GM12878 (cell line): ENCODE results near the gene PRM3. TPM values are rescaled to one million over a fixed set of nuclear protein-coding genes. Genes with fewer than 3 reads are reported as not detected.
A peak's percentile ranks its signal among the peaks of the same experiment; 100 is the strongest.

Experiments used
- ATAC-seq: fragments of 200-7000 bp; cut with Tn5 transposase; 3 replicates; pipeline ENCODE4 v1.9.1; 2020; ENCODE audit warnings: mild to moderate bottlenecking, moderate library complexity
- BruUV-seq: library from RNA; stranded (reverse); fragments of 400-500 nt; replicated peaks from 2 replicates; lab custom pipeline; 2021; lab: Mats Ljungman, UMichigan
- CTCF ChIA-PET: fragments of 300-600 bp; sonication (Branson Sonifier 250); formaldehyde crosslinking; extraction: SDS; loops from one replicate; lab custom pipeline; 2021; ENCODE audit warnings: inconsistent platforms; lab: Yijun Ruan, JAX
- POLR2A ChIA-PET: fragments of 350-600 bp; formaldehyde crosslinking; extraction: SDS; loops from one replicate; lab custom pipeline; 2021; ENCODE audit warnings: inconsistent platforms; lab: Charles Lee
- RAD21 ChIA-PET: fragments of 300-600 bp; sonication (Branson Sonifier 250); formaldehyde crosslinking; loops from one replicate; lab custom pipeline; 2023; ENCODE audit warnings: antibody characterized with exemption; ENCODE audit not compliant: unreplicated experiment; lab: Charles Lee
- SMC1A ChIA-PET: fragments of 300-600 bp; sonication (Branson Sonifier 250); formaldehyde crosslinking; loops from one replicate; lab custom pipeline; 2023; ENCODE audit not compliant: unreplicated experiment, uncharacterized antibody; lab: Charles Lee
- DNase-seq: peaks from one replicate; pipeline ENCODE4 v3.0.0-alpha.2; 2011; ENCODE audit warnings: low read depth, low spot score
- FAIRE-seq: peaks from 3 replicates; lab custom pipeline; 2011; peaks lifted over from hg19 to GRCh38; lab: Jason Lieb, UNC
- H2AFZ ChIP-seq: 2 replicates; pipeline ENCODE4 v1.6.0; 2011; ENCODE audit warnings: low read depth, low read length, control low read depth; ENCODE audit not compliant: control insufficient read depth
- H3K27ac ChIP-seq: 2 replicates; pipeline ENCODE4 v1.5.1; 2011; ENCODE audit warnings: control low read depth; ENCODE audit not compliant: control insufficient read depth, insufficient read depth
- H3K27me3 ChIP-seq, 2 experiments: replicated peaks in 1 of 2; 2 replicates each; pipeline versions ENCODE4 v1.6.0 to v1.6.1; 2011; ENCODE audit warnings: low read length in 1 of 2; ENCODE audit not compliant: control insufficient read depth in 2 of 2, insufficient read depth in 2 of 2
- H3K36me3 ChIP-seq, 2 experiments: 2 replicates each; pipeline ENCODE4 v1.5.1; 2011; ENCODE audit warnings: low read length in 1 of 2; ENCODE audit not compliant: control insufficient read depth in 2 of 2, insufficient read depth in 2 of 2
- H3K4me1 ChIP-seq: 2 replicates; pipeline ENCODE4 v1.6.1; 2011; ENCODE audit warnings: mild to moderate bottlenecking, low read length, moderate library complexity, mixed read lengths; ENCODE audit not compliant: control insufficient read depth, insufficient read depth
- H3K4me2 ChIP-seq: 2 replicates; pipeline ENCODE4 v1.6.0; 2011; ENCODE audit warnings: control low read depth; ENCODE audit not compliant: control insufficient read depth, insufficient read depth
- H3K4me3 ChIP-seq: fragments of 200-600 bp; sonication (generic); 2 replicates; pipeline ENCODE4 v1.5.1; 2016
- H3K79me2 ChIP-seq: 2 replicates; pipeline ENCODE4 v1.6.0; 2011; ENCODE audit warnings: low read length; ENCODE audit not compliant: control insufficient read depth, insufficient read depth
- H3K9ac ChIP-seq: 2 replicates; pipeline ENCODE4 v1.8.0; 2011; ENCODE audit warnings: low read length, control low read depth, mixed read lengths; ENCODE audit not compliant: control insufficient read depth, insufficient read depth
- H3K9me3 ChIP-seq: replicated peaks from 3 replicates; pipeline ENCODE4 v1.5.1; 2011; ENCODE audit warnings: mild to moderate bottlenecking, low read length; ENCODE audit not compliant: control insufficient read depth, insufficient read depth
- H4K20me1 ChIP-seq: 2 replicates; pipeline ENCODE4 v1.6.0; 2011; ENCODE audit not compliant: control insufficient read depth, insufficient read depth
- BHLHE40 ChIP-seq, 2 experiments: fragments of 450-650 bp in 1 of 2; IDR thresholded peaks; 2 replicates each; pipeline ENCODE4 v1.6.1; 2011 to 2017; ENCODE audit warnings: low read depth in 2 of 2, borderline replicate concordance in 1 of 2, improper control_type of control experiment in 1 of 2, low read length in 1 of 2, mild to moderate bottlenecking in 1 of 2
- FOXK2 ChIP-seq: fragments of 450-650 bp; IDR thresholded peaks from 2 replicates; pipeline ENCODE4 v1.6.1; 2017; ENCODE audit warnings: mild to moderate bottlenecking, moderate library complexity
- HCFC1 ChIP-seq: fragments of 150-350 bp; IDR thresholded peaks from 2 replicates; pipeline ENCODE4 v1.6.1; 2014; ENCODE audit warnings: low read length
- MTA2 ChIP-seq: fragments of 450-650 bp; IDR thresholded peaks from 2 replicates; pipeline ENCODE4 v1.6.1; 2016; ENCODE audit warnings: low read depth, mild to moderate bottlenecking, moderate library complexity
- NR2F1 ChIP-seq: fragments of 450-650 bp; conservative IDR thresholded peaks from 2 replicates; pipeline ENCODE4 v1.6.1; 2017; ENCODE audit warnings: mild to moderate bottlenecking
- ZSCAN29 ChIP-seq: fragments of 450-650 bp; IDR thresholded peaks from 2 replicates; pipeline ENCODE4 v1.6.1; 2017; ENCODE audit warnings: mild to moderate bottlenecking, moderate library complexity
- WGBS: methylation state at CpG from one replicate; pipeline ENCODE4 v1.1.6; 2016; ENCODE audit warnings: low lambda C conversion rate; ENCODE audit not compliant: insufficient replicate concordance, insufficient coverage; ENCODE audit errors: missing lambda C conversion rate; 5-methylcytosine and 5-hydroxymethylcytosine counted together
- in situ Hi-C: fragments of 300-500 bp; cut with MboI; formaldehyde crosslinking; loops from 9 replicates; pipeline ENCODE4 v1.14.3; 2018; ENCODE audit warnings: mixed read lengths
- intact Hi-C: fragments of 100-400 bp; cut with micrococcal nuclease; formaldehyde crosslinking; loops from one replicate; pipeline ENCODE4 v1.14.2; 2022; ENCODE audit not compliant: unreplicated experiment
- polyA plus RNA-seq, 11 experiments: library from polyadenylated mRNA; depleted of rRNA in 4 of 11; unstranded in 6 of 11; stranded (reverse) in 5 of 11; fragments of >200 nt; fragmentation: Nextera tagmentation in 4 of 11; fragmentation: Illumina TruSeq in 1 of 11; extraction: Ambion mirVana in 4 of 11; extraction: Trizol in 1 of 11; gene quantifications; 1 replicate in 1 of 11; 2 replicates in 10 of 11; pipeline versions ENCODE4 v1.2.1 to v1.2.3, GENCODE V29; 2011 to 2016; ENCODE audit warnings: inconsistent platforms in 2 of 11, missing spikeins in 2 of 11, low read depth in 1 of 11
- total RNA-seq, 4 experiments: library from RNA; depleted of rRNA in 3 of 4; stranded (reverse); fragments of >200 nt in 3 of 4; fragmentation: Illumina TruSeq in 1 of 4; extraction: Trizol in 1 of 4; gene quantifications; 2 replicates each; pipeline versions ENCODE4 v1.2.1 to v1.2.3, GENCODE V29; 2013 to 2021
- TF ChIP-seq, protein P1 (sequence below): IDR thresholded peaks from 2 replicates; pipeline ENCODE4 v1.6.1; 2012; ENCODE audit warnings: low read depth, low read length, improper control_type of control experiment
- TF ChIP-seq, protein P2 (sequence below): IDR thresholded peaks from 2 replicates; pipeline ENCODE4 v1.6.1; 2011; ENCODE audit warnings: borderline replicate concordance, low read depth, mild to moderate bottlenecking, moderate library complexity, low read length; ENCODE audit not compliant: insufficient read depth, poor library complexity, severe bottlenecking

Gene PRM3
- total and polyA plus RNA-seq, 10 of the 15 experiments (the other 5 are each of a cell fraction or from before 2014, with no cell fraction given) = not detected

DNA sequence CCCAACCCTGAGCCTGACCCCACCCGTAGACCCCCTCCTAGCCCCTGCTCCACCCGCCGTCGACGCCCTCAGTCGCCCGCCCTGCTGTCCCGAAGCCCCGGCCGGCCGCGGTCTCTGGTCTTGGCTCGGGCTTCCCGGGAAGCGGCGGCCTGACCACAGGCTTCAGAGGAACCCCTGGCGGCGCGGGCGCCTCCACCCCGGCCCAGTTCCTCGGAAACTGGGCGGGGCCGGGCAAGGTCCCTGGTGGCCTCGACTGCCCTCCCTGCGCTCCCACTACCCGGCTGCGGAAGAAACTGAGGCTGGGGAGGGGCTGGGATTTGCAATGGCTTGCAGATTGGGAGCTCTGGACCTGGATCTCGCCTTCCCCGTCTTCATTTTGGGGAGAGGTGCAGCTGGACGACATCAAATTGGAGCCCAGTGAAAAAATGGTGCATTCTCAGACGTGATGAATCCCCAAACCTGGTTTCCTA lies 16.7 kb downstream of the PRM3 start:
- WGBS = 0% methylated on average over 30 of the region's 32 CpGs
- intact Hi-C loops (loop anchor here (1.0 to 5.0 kb wide), 6 partner anchors 54 to 291 kb away; no protein-coding TSS in a partner anchor), in situ Hi-C loops (no loop called here)
- H3K4me2 ChIP-seq = peak overlapping the region; percentile 90
- H3K9ac ChIP-seq = peak overlapping the region; percentile 89
- CTCF ChIA-PET = interaction anchor here (0.6 to 11.0 kb wide), 25 partner anchors 9 to 367 kb away, joined by 3 to 170 read pairs (median 12); no protein-coding TSS in a partner anchor
- no peaks in the 10 kb centered on the region for H3K9me3 ChIP-seq
- H3K27ac ChIP-seq = peak overlapping the region; percentile 91
- peak overlapping the region; percentile 77 for H2AFZ ChIP-seq
- FAIRE-seq (no peak), ATAC-seq (no peak), DNase-seq (no peak)
- peaks cover 0 to 3% of the 10 kb centered on the region in 2 experiments; a peak in 1 of 4 replicates for H3K36me3 ChIP-seq
- BruUV-seq = no TSS peak
- H3K27me3 ChIP-seq = no peaks in the 10 kb centered on the region
- H3K4me1 ChIP-seq = peaks cover 43% of the 10 kb centered on the region
- POLR2A ChIA-PET = interaction anchor here (0.7 to 6.6 kb wide), 25 partner anchors 13 to 291 kb away, joined by 3 to 80 read pairs (median 7); partner anchors contain the start of gene TNP2
- no peaks in the 10 kb centered on the region for H4K20me1 ChIP-seq
- TF ChIP-seq NR2F1 = peak; percentile 7; the same call in 1 of the 2 replicates
- TF ChIP-seq MTA2 = no peak
- H3K79me2 ChIP-seq = peaks cover 37% of the 10 kb centered on the region
- SMC1A ChIA-PET = interaction anchor here (0.9 to 8.8 kb wide), 21 partner anchors 14 to 305 kb away, joined by 3 to 108 read pairs (median 7); partner anchors contain the start of gene TNP2
- H3K4me3 ChIP-seq = peak overlapping the region; percentile 88
- RAD21 ChIA-PET = interaction anchor here (0.6 to 11.8 kb wide), 45 partner anchors 11 to 307 kb away, joined by 3 to 243 read pairs (median 7); no protein-coding TSS in a partner anchor

DNA sequence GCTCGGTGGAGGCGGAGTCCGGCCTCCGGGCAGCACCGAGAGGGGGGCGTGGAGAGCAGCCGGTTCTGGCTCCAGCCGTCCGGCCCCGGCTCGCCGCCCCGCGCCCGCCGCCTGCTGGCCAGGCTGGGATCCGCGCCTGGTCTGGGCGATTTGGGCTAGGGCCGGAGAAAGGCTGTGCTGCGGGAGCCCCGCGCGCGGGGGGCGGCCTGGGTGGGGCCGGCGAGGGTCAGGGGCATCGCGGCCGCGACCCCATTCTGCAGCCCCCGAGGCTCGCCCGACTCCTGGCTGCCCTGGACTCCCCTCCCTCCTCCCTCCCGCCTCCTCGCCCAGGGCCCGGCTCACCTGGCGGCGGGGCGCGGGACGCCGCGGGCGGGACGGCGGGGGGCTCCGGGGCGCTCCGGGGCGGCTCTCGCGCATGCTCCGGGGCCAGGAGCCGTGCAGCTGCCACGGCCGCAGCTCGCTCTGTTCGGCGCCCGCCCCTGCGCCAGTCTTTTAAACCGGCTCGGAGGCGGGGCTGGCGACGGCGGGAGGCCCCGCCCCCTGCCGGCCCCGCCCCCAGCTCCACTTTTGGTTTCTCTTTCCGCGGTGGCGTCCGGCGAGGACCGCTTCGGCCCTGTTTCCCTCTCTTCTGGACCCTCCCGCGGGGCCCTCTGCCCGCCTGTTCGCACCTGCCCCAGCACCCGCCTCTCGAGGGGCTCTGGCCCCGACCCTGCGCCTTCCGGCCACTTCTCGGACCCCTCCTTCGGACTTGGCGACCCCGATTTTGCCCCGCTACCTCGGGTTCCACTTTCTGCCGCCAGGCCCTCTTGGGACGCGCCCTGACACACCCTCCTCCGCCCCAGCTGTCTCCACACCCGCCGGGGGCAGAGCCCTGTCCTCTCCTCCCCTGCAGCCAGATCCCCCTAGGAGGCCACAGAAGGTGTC lies 17.4 kb downstream of the PRM3 start, which contains the start of gene SOCS1:
SOCS1 (minus strand) TSS at position 468 of the 924 bp plus-strand sequence. CDS start 726 bp downstream, outside the sequence.
- SMC1A ChIA-PET = interaction anchor here (0.6 to 8.8 kb wide), 43 partner anchors 20 to 305 kb away, joined by 3 to 108 read pairs (median 5); no protein-coding TSS in a partner anchor
- H2AFZ ChIP-seq = peak within 1 kb of the TSS; percentile 77
- in situ Hi-C loops = no loop called here
- TF ChIP-seq HCFC1 = peak; percentile 41; the same call in 1 of the 2 replicates
- peak; percentile 75 for TF ChIP-seq FOXK2
- TF ChIP-seq ZSCAN29 = peak; percentile 72
- TF ChIP-seq, protein P1, sequence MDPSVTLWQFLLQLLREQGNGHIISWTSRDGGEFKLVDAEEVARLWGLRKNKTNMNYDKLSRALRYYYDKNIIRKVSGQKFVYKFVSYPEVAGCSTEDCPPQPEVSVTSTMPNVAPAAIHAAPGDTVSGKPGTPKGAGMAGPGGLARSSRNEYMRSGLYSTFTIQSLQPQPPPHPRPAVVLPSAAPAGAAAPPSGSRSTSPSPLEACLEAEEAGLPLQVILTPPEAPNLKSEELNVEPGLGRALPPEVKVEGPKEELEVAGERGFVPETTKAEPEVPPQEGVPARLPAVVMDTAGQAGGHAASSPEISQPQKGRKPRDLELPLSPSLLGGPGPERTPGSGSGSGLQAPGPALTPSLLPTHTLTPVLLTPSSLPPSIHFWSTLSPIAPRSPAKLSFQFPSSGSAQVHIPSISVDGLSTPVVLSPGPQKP = 0 out of 2 replicates have a peak, but pooled peaks have one; percentile 28
- peak in 1 of 2 experiments; percentile 74; a peak in 2 of 4 replicates for TF ChIP-seq BHLHE40 (IDR thresholded peaks at IDR 0.05; ENCODE audit: borderline replicate concordance in 1 of 2, low read depth in 2 of 2, low read length in 1 of 2)
- TF ChIP-seq, protein P2, sequence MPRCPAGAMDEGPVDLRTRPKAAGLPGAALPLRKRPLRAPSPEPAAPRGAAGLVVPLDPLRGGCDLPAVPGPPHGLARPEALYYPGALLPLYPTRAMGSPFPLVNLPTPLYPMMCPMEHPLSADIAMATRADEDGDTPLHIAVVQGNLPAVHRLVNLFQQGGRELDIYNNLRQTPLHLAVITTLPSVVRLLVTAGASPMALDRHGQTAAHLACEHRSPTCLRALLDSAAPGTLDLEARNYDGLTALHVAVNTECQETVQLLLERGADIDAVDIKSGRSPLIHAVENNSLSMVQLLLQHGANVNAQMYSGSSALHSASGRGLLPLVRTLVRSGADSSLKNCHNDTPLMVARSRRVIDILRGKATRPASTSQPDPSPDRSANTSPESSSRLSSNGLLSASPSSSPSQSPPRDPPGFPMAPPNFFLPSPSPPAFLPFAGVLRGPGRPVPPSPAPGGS = peak; percentile 79

More for the DNA sequence above, 17.4 kb downstream of the PRM3 start, which contains the start of gene SOCS1:
- peaks cover 37% of the 10 kb centered on the region for H3K79me2 ChIP-seq
- peak within 1 kb of the TSS; percentile 92 for H3K4me2 ChIP-seq
- H3K9ac ChIP-seq = peak within 1 kb of the TSS; percentile 89
- ATAC-seq (peak; percentile 60), FAIRE-seq (no peak), DNase-seq (no peak)
- H3K27ac ChIP-seq = peak within 1 kb of the TSS; percentile 91
- H3K27me3 ChIP-seq = no peaks in the 10 kb centered on the region
- H3K9me3 ChIP-seq = no peaks in the 10 kb centered on the region
- ChIA-PET POLR2A (interaction anchor here (0.6 to 6.6 kb wide), 38 partner anchors 14 to 566 kb away, joined by 3 to 80 read pairs (median 6); partner anchors contain the start of gene TNP2), RAD21 (interaction anchor here (0.6 to 11.8 kb wide), 69 partner anchors 8 to 314 kb away, joined by 3 to 243 read pairs (median 5); partner anchors contain the start of gene DEXI), CTCF (interaction anchor here (0.6 to 11.0 kb wide), 43 partner anchors 9 to 306 kb away, joined by 3 to 170 read pairs (median 5); no protein-coding TSS in a partner anchor)
- peak within 1 kb of the TSS; percentile 91 for H3K4me3 ChIP-seq
- intact Hi-C loops = loop anchor here (1.0 to 5.0 kb wide), 9 partner anchors 31 to 291 kb away; no protein-coding TSS in a partner anchor
- under 1% methylated on average over 47 of the region's 100 CpGs for WGBS
- peaks cover 43% of the 10 kb centered on the region for H3K4me1 ChIP-seq
- BruUV-seq = no TSS peak
- no peaks in the 10 kb centered on the region for H4K20me1 ChIP-seq
- peaks cover 0 to 3% of the 10 kb centered on the region in 2 experiments; a peak in 1 of 4 replicates for H3K36me3 ChIP-seq
